COLO668 (cell line): ENCODE measurements around the gene PERM1.

Source experiments
- DNase-seq: peaks from one replicate; lab custom pipeline; 2025; ENCODE audit not compliant: unreplicated experiment; lab: John Stamatoyannopoulos, UW

Gene PERM1

DNA sequence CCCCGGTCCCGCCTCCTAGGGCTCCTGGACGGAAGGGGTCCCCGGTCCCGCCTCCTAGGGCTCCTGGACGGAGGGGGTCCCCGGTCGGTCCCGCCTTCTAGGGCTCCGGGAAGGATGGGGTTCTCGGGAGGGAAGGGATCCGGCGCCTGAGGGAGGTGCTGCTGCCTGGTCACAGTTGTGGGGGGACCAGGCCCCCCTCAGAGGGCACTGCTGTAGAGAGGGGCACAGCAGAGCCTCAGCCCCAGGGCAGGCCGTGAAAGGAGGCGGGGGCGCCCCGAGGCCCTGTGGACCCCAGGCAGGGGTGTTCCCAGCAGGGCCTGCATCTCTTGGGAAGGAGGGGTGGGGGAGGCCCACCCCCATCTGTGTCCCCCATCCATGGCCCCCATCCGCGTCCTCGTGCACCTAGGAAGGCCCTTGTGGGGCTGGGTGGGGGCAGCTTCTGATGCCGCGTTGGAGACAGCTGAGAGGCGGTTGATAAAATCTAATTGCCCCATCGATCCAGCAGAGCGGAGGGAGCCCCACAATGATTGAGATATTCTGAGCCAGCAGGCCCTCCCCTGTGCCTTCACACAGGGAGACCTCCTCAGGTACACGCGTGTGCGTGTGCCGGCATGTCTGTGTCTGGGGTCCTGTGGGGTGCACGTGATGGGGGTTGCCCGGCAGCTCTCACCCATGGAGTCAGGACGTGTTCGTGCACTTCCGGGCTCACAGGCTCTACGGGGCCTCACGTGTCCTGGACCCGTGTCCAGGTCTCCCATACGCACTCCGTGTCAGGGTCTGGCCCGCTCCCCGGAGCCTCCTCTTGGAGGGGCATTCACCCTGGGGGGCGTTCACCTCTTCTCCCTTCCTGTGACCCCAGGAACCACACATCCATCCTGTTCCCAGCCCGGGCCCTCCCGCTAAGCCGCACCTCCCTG lies 45.3 kb downstream of the PERM1 start:
- DNase-seq = peak; percentile 56

GRCh38 chr1:935751-936231 lies 46.1 kb downstream of the PERM1 start:
- peak; percentile 94 for DNase-seq

DNA sequence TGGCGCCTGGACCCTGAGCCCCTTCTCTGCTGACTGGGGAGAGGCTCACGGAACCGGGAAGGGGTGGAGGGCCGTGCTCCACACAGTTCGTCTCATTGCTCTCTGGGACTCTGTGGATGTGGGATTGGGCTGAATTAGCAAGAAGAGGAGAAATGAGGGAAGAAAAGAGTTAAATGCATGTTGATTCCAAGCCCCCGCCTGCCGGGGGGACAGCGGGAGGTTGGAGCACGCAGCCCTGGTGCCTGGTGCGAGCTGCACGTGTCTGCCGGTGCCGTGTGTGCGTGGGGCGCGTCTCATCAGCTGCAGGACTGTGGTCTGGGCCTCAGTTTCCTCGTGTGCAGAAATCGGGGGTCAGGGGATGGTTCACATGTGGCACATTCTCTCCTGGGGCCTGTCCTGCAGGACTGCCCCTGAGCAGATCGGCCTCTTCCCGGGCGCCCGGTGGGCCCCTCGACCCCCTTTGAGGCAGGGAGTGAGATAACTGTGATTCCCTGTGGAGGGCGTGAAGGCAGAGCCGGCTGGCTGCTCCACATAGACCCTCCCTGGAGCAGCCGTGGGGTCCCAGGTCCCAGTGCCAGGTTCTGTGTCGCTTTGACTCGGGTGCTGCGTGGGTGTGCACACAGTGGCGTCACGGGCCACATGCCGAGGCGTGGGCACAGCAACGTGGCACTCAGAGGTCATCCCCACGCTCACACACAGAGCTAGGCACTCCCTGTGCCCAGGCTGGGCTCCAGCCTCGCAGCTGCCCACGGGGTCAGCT lies 46.7 kb downstream of the PERM1 start:
- no peak for DNase-seq

DNA sequence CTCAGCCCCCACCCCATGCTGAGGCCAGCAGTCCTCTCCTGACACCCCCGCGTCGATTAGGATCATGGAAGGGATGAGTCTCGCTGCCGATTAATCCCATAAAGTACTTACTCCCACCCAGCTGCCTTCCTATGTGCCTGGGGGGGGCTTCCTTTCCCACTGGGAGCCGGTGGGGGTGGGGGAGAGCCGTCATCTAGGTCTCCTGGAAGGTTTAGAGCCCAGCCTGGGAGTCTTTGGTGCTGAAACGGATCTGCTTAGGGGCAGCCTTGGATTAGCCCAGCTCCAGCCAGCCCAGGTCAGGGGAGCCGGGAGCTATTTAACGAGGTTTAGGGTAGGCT lies 48.3 kb downstream of the PERM1 start:
- DNase-seq = no peak

DNA sequence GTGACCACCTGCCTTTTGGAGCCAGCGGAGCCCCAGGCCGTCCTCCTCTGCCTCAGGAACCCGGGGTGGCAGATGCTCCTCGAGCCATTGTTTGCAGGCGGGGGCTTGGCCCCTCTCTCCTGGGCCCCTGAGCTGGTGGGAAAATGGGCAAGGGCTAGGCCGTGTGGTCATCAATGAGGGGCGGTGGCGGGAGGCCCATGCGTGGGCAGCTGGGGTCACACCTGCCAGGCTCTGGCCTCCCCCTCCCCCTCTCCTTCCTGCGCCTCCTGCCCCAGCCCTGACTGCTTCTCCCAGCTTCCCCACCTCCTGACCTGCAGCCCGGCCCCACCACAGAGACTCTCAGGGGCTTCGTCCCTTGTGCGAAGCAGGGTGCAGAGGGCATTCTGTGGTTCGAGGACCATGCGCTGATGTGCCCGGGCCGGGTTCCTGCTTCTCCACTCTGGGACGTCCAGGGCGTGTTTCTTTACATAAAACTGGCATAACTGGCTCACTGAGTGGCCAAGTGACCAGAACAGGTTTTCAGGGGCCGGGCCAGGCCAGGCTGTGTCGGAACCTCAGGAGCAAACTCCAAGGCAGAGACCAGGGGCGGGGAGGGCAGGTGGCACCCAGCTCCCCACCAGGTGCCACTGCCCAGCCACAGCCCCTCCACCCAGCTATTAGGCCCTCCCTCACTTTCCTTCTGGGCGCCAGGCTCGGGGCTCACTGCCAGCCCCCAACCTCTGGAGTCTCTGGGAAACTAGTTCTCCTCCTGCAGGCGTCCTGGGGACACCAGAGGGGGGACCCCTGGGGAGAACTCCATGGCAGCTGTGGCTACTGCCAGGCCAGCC lies 48.9 kb downstream of the PERM1 start:
- DNase-seq = no peak

GRCh38 chr1:932173-932510 lies 49.8 kb downstream of the PERM1 start:
- DNase-seq = no peak

- no peak for DNase-seq
Measured at GRCh38 chr1:931380-932172, 50.3 kb downstream of the PERM1 start.

- DNase-seq = no peak
Measured at GRCh38 chr1:930633-931138, 51.2 kb downstream of the PERM1 start.

GRCh38 chr1:929712-930632 lies 51.9 kb downstream of the PERM1 start:
- no peak for DNase-seq

- DNase-seq = peak; percentile 72
Measured at GRCh38 chr1:928825-929661, 52.9 kb downstream of the PERM1 start.

GRCh38 chr1:927748-928147 lies 54.1 kb downstream of the PERM1 start:
- DNase-seq = no peak

GRCh38 chr1:927234-927633 lies 54.7 kb downstream of the PERM1 start:
- DNase-seq = no peak

- DNase-seq = no peak
Measured at GRCh38 chr1:925561-926421, 56.1 kb downstream of the PERM1 start.
